Heart left ventricle (tissue), 13 donors: ENCODE results near the gene SERPINA6.

Experiments used
- CTCF ChIP-seq, 12 donors: fragments of 200-600 bp; sonication (generic) in 4 of 12; IDR thresholded peaks; one replicate each; pipeline versions ENCODE4 v1.5.0 to v1.8.0; 2018 to 2022; ENCODE audit warnings: antibody characterized with exemption in 12 of 12, mild to moderate bottlenecking in 5 of 12
- POLR2A ChIP-seq, 2 donors: fragments of 450-650 bp; IDR thresholded peaks; one replicate each; pipeline ENCODE4 v1.6.1; 2017; ENCODE audit warnings: antibody characterized with exemption in 2 of 2, mild to moderate bottlenecking in 2 of 2, moderate library complexity in 2 of 2
- donor health status: ischemic (EF 13 %, LVEDD 7.1; RV severe dilation, severe dysfunction).
- donor health status: DM: no; HTN: yes; CAD: no.
- donor health status: DM: no; HTN: no; CAD: no.
- donor health status: ischemic (EF 25% LVEDD 6.9; RV normal size, moderate dysfunction).
- donor health status: ischemic (EF 25% LVEDD 5.7; RV mildly dilated, moderate dysfunction).
- donor health status: ischemic (EF 35%, LVEDD 5.7; RV mildly dilated, moderate dysfunction).
- donor health status: nonischemic (EF 11% LVEDD 7.7; RV severe dilation, severe dysfunction).
- donor health status: DM: yes; HTN: yes; CAD: no.
- donor health status: PGD.
- donor health status: ischemic (EF 29% LVEDD 5.4; RV normal size, mild dysfunction).
- donor health status: nonischemic (EF 23%, LVEDD 6.1; RV moderate dilation, normal function).

GRCh38 chr14:94357166-94357565 is 34.0 kb upstream of the SERPINA6 start:
- TF ChIP-seq POLR2A (IDR thresholded peaks at IDR 0.05) (no peak), CTCF (IDR thresholded peaks at IDR 0.05) (no peak)
